Chondrocyte (in vitro differentiated cells): ENCODE measurements around the gene MAD1L1. TPM values are rescaled to one million over a fixed set of nuclear protein-coding genes. Genes with fewer than 3 reads are reported as not detected.
A peak's percentile ranks its signal among the peaks of the same experiment; 100 is the strongest.

Source experiments
- DNase-seq: peaks from one replicate; pipeline ENCODE4 v3.0.0; 2021; ENCODE audit warnings: mixed read lengths, low spot score
- H3K27ac Mint-ChIP-seq: one replicate; pipeline ENCODE4 v1.8.0; 2021; ENCODE audit warnings: mild to moderate bottlenecking, moderate library complexity, mixed read lengths; ENCODE audit not compliant: unreplicated experiment
- H3K27me3 Mint-ChIP-seq: 2 replicates; pipeline ENCODE4 v1.8.0; 2021; ENCODE audit warnings: low read depth, mixed read lengths
- H3K36me3 Mint-ChIP-seq: 2 replicates; pipeline ENCODE4 v1.8.0; 2021; ENCODE audit warnings: low read depth, mixed read lengths
- H3K4me1 Mint-ChIP-seq: 2 replicates; pipeline ENCODE4 v1.8.0; 2021; ENCODE audit warnings: low read depth, mild to moderate bottlenecking, mixed read lengths
- H3K4me3 Mint-ChIP-seq: one replicate; pipeline ENCODE4 v1.8.0; 2021; ENCODE audit warnings: mild to moderate bottlenecking, moderate library complexity, mixed read lengths; ENCODE audit not compliant: unreplicated experiment
- H3K9me3 Mint-ChIP-seq: 2 replicates; pipeline ENCODE4 v1.8.0; 2021; ENCODE audit warnings: low read depth, mixed read lengths
- CTCF ChIP-seq: fragments of 200-600 bp; sonication (generic); IDR thresholded peaks from 2 replicates; pipeline ENCODE4 v1.5.0; 2021; ENCODE audit warnings: antibody characterized with exemption, mild to moderate bottlenecking, moderate library complexity
- total RNA-seq: library from RNA; stranded (reverse); gene quantifications from 3 replicates; pipeline ENCODE4 v1.2.1, GENCODE V29; 2021

Gene MAD1L1
- total RNA-seq, 1 donor from 2014 or later = 22.7 TPM

GRCh38 chr7:1943326-1943725 lies 289.4 kb downstream of the MAD1L1 start:
- Mint-ChIP-seq H3K4me3 (no peak overlapping the region), H3K27ac (no peak overlapping the region), H3K36me3 (no peaks in the 10 kb centered on the region), H3K27me3 (no peaks in the 10 kb centered on the region), H3K9me3 (no peaks in the 10 kb centered on the region), H3K4me1 (peaks cover 6% of the 10 kb centered on the region)
- DNase-seq = peak; percentile 47
- TF ChIP-seq CTCF = no peak

GRCh38 chr7:1942941-1943289 lies 289.8 kb downstream of the MAD1L1 start:
- peaks cover 8% of the 10 kb centered on the region for H3K4me1 Mint-ChIP-seq
- peaks cover 2% of the 10 kb centered on the region for H3K36me3 Mint-ChIP-seq
- H3K4me3 Mint-ChIP-seq = no peak overlapping the region
- no peaks in the 10 kb centered on the region for H3K9me3 Mint-ChIP-seq
- no peak for DNase-seq
- no peaks in the 10 kb centered on the region for H3K27me3 Mint-ChIP-seq
- no peak for TF ChIP-seq CTCF
- H3K27ac Mint-ChIP-seq = no peak overlapping the region

- Mint-ChIP-seq H3K36me3 (peaks cover 2% of the 10 kb centered on the region), H3K4me1 (peaks cover 8% of the 10 kb centered on the region), H3K9me3 (no peaks in the 10 kb centered on the region), H3K4me3 (no peak overlapping the region), H3K27ac (no peak overlapping the region), H3K27me3 (no peaks in the 10 kb centered on the region)
- TF ChIP-seq CTCF = no peak
- peak; percentile 38 for DNase-seq
Measured at GRCh38 chr7:1942243-1942940, 290.4 kb downstream of the MAD1L1 start.

- peaks cover 8% of the 10 kb centered on the region for H3K4me1 Mint-ChIP-seq
- DNase-seq = peak; percentile 85
- no peaks in the 10 kb centered on the region for H3K9me3 Mint-ChIP-seq
- TF ChIP-seq CTCF = no peak
- H3K4me3 Mint-ChIP-seq = no peak overlapping the region
- no peaks in the 10 kb centered on the region for H3K27me3 Mint-ChIP-seq
- peaks cover 2% of the 10 kb centered on the region for H3K36me3 Mint-ChIP-seq
- H3K27ac Mint-ChIP-seq = no peak overlapping the region
Measured at GRCh38 chr7:1941464-1942242, 291.1 kb downstream of the MAD1L1 start.

- H3K36me3 Mint-ChIP-seq = peaks cover 2% of the 10 kb centered on the region
- no peaks in the 10 kb centered on the region for H3K9me3 Mint-ChIP-seq
- DNase-seq = peak; percentile 74
- H3K4me3 Mint-ChIP-seq = no peak overlapping the region
- TF ChIP-seq CTCF = no peak
- no peak overlapping the region for H3K27ac Mint-ChIP-seq
- no peaks in the 10 kb centered on the region for H3K27me3 Mint-ChIP-seq
- H3K4me1 Mint-ChIP-seq = peaks cover 8% of the 10 kb centered on the region
Measured at GRCh38 chr7:1940863-1941262, 291.9 kb downstream of the MAD1L1 start.
